Endothelial cell of umbilical vein (primary cell): ENCODE measurements around the gene TOMM5. TPM values are rescaled to one million over a fixed set of nuclear protein-coding genes. Genes with fewer than 3 reads are reported as not detected.

ENCODE experiments used
- BruUV-seq: library from RNA; stranded (reverse); fragments of 400-500 nt; replicated peaks from 2 replicates; lab custom pipeline; 2021; lab: Mats Ljungman, UMichigan
- CTCF ChIA-PET: fragments of 300-600, 350-600 bp; sonication (Branson Sonifier 250); formaldehyde crosslinking; loops from one replicate; lab custom pipeline; 2021; ENCODE audit warnings: antibody characterized with exemption, inconsistent platforms; lab: Charles Lee
- POLR2A ChIA-PET: fragments of 300-600, 350-600 bp; sonication (Branson Sonifier 250); formaldehyde crosslinking; loops from one replicate; lab custom pipeline; 2021; ENCODE audit warnings: antibody characterized with exemption, inconsistent platforms; lab: Charles Lee
- DNase-seq: peaks from one replicate; pipeline ENCODE4 v3.0.0-alpha.2; 2011; ENCODE audit warnings: low read depth, low spot score
- FAIRE-seq: peaks from 2 replicates; lab custom pipeline; 2011; peaks lifted over from hg19 to GRCh38; lab: Jason Lieb, UNC
- H2AFZ ChIP-seq: 2 replicates; pipeline ENCODE4 v1.6.0; 2012; ENCODE audit warnings: low read depth, low read length, control low read depth, inconsistent platforms
- H3K27ac ChIP-seq: 2 replicates; pipeline ENCODE4 v1.5.1; 2011; ENCODE audit warnings: low read depth, mild to moderate bottlenecking, control low read depth, low read length, moderate library complexity; ENCODE audit not compliant: insufficient read depth
- H3K27me3 ChIP-seq, 2 experiments: 2 replicates each; pipeline versions ENCODE4 v1.6.0 to v1.6.1; 2011; ENCODE audit warnings: low read length in 2 of 2, mixed read lengths in 1 of 2; ENCODE audit not compliant: control insufficient read depth in 2 of 2, insufficient read depth in 2 of 2
- H3K36me3 ChIP-seq, 2 experiments: 2 replicates in 1 of 2; 3 replicates in 1 of 2; pipeline ENCODE4 v1.5.1; 2011; ENCODE audit warnings: low read length in 2 of 2, mild to moderate bottlenecking in 1 of 2, moderate library complexity in 1 of 2; ENCODE audit not compliant: control insufficient read depth in 2 of 2, insufficient read depth in 2 of 2; ENCODE audit errors: extremely low read depth in 1 of 2
- H3K4me1 ChIP-seq: 3 replicates; pipeline ENCODE4 v1.5.1; 2011; ENCODE audit warnings: mild to moderate bottlenecking, low read length; ENCODE audit not compliant: control insufficient read depth, insufficient read depth; ENCODE audit errors: extremely low read depth
- H3K4me2 ChIP-seq: 2 replicates; pipeline ENCODE4 v1.6.1; 2011; ENCODE audit warnings: low read length, control low read depth, mixed read lengths; ENCODE audit not compliant: insufficient read depth
- H3K4me3 ChIP-seq, 3 experiments: fragments of 200-600 bp in 1 of 3; sonication (generic), shearing (Covaris generic) in 1 of 3; replicated peaks in 1 of 3; 2 replicates each; pipeline ENCODE4 v1.5.1; 2011 to 2016; ENCODE audit warnings: control low read depth in 3 of 3, low read length in 3 of 3, mild to moderate bottlenecking in 2 of 3, inconsistent platforms in 1 of 3, low read depth in 1 of 3, moderate library complexity in 1 of 3; ENCODE audit not compliant: insufficient read depth in 1 of 3
- H3K79me2 ChIP-seq: 2 replicates; pipeline ENCODE4 v1.6.0; 2012; ENCODE audit warnings: low read length, inconsistent platforms; ENCODE audit not compliant: control insufficient read depth, insufficient read depth
- H3K9ac ChIP-seq: replicated peaks from 2 replicates; pipeline ENCODE3; 2011; ENCODE audit warnings: low read length, control low read depth; ENCODE audit not compliant: insufficient read depth; ENCODE audit errors: extremely low read depth
- H3K9me1 ChIP-seq: replicated peaks from 3 replicates; pipeline ENCODE4 v1.6.0; 2011; ENCODE audit warnings: mild to moderate bottlenecking, low read length; ENCODE audit not compliant: control insufficient read depth, insufficient read depth; ENCODE audit errors: extremely low read depth
- H3K9me3 ChIP-seq: replicated peaks from 2 replicates; pipeline ENCODE4 v1.5.1; 2012; ENCODE audit warnings: low read length, inconsistent platforms; ENCODE audit not compliant: control insufficient read depth, insufficient read depth
- H4K20me1 ChIP-seq: replicated peaks from 2 replicates; pipeline ENCODE3; 2011; ENCODE audit warnings: mild to moderate bottlenecking, low read length; ENCODE audit not compliant: control insufficient read depth, insufficient read depth; ENCODE audit errors: extremely low read depth
- CTCF ChIP-seq, 2 donors: IDR thresholded peaks; 1 replicate in 1 of 2; 2 replicates in 1 of 2; pipeline ENCODE4 v1.5.1; 2011; ENCODE audit warnings: low read length in 2 of 2, mild to moderate bottlenecking in 2 of 2, moderate library complexity in 2 of 2, control low read depth in 1 of 2, inconsistent platforms in 1 of 2, low read depth in 1 of 2; ENCODE audit not compliant: insufficient read depth in 1 of 2; ENCODE audit errors: extremely low read depth in 1 of 2
- EZH2 ChIP-seq: IDR thresholded peaks from 2 replicates; pipeline ENCODE4 v1.6.1; 2012; ENCODE audit warnings: borderline replicate concordance, low read depth, mild to moderate bottlenecking, moderate library complexity, low read length, inconsistent platforms; ENCODE audit not compliant: severe bottlenecking
- GATA2 ChIP-seq: IDR thresholded peaks from 2 replicates; pipeline ENCODE4 v1.7.0; 2011; ENCODE audit warnings: low read depth, mild to moderate bottlenecking, moderate library complexity, mixed read lengths, low read length; ENCODE audit not compliant: insufficient read length, insufficient read depth
- MAX ChIP-seq: IDR thresholded peaks from 2 replicates; pipeline ENCODE4 v1.6.1; 2011; ENCODE audit not compliant: insufficient read depth, insufficient read length
- MYC ChIP-seq: IDR thresholded peaks from one replicate; pipeline ENCODE4 v1.6.1; 2011; ENCODE audit warnings: mild to moderate bottlenecking, low read depth, low read length
- POLR2A ChIP-seq: IDR thresholded peaks from 2 replicates; pipeline ENCODE4 v1.6.1; 2012; ENCODE audit warnings: low read depth, mild to moderate bottlenecking, control low read depth, low read length
- POLR2AphosphoS5 ChIP-seq: IDR thresholded peaks from 2 replicates; pipeline ENCODE4 v1.6.1; 2012; ENCODE audit warnings: low read depth, mild to moderate bottlenecking, control low read depth, low read length, moderate library complexity; ENCODE audit not compliant: insufficient read depth
- dilution Hi-C: fragments of 300-500 bp; cut with MboI; formaldehyde crosslinking; loops from one replicate; pipeline ENCODE4 v1.15.0; 2019; ENCODE audit warnings: low sequenced_read_pairs; ENCODE audit not compliant: extremely low pct_ligation_motif_present
- intact Hi-C: fragments of 100-400 bp; cut with micrococcal nuclease; formaldehyde crosslinking; loops from one replicate; pipeline ENCODE4 v1.10.0; 2022
- polyA plus RNA-seq, 4 experiments: library from polyadenylated mRNA; depleted of rRNA in 3 of 4; stranded (reverse) in 3 of 4; unstranded in 1 of 4; fragments of >200 nt; gene quantifications; 2 replicates each; pipeline versions ENCODE4 v1.2.1 to v1.2.3, GENCODE V29; 2011 to 2012; ENCODE audit warnings: missing spikeins in 1 of 4
- total RNA-seq: library from RNA; stranded (reverse); gene quantifications from 2 replicates; pipeline ENCODE4 v1.2.3, GENCODE V29; 2021

Gene TOMM5
- total and polyA plus RNA-seq, 2 donors (not counting 3 experiments of a cell fraction or from before 2014, with no cell fraction given), result 122 to 147 TPM

GRCh38 chr9:37621273-37622121, 29.1 kb upstream of the TOMM5 start:
- ChIA-PET CTCF (no interaction called here), POLR2A (no interaction called here)
- H3K9me3 ChIP-seq, result no peaks in the 10 kb centered on the region
- no peaks in the 10 kb centered on the region for H3K36me3 ChIP-seq
- DNase-seq, result no peak
- no peak overlapping the region for H3K9ac ChIP-seq
- no peak overlapping the region for H3K4me2 ChIP-seq
- intact Hi-C loops, result no loop called here
- H3K27ac ChIP-seq, result no peak overlapping the region
- H3K4me1 ChIP-seq, result no peaks in the 10 kb centered on the region
- no peak overlapping the region for H3K4me3 ChIP-seq
- H2AFZ ChIP-seq, result no peak overlapping the region
- TF ChIP-seq POLR2AphosphoS5 (no peak), CTCF (IDR thresholded peaks at IDR 0.05; ENCODE audit: extremely low read depth in 1 of 2, insufficient read depth in 1 of 2, low read depth in 1 of 2, low read length in 2 of 2) (no peak), EZH2 (no peak), GATA2 (no peak), MAX (no peak), POLR2A (no peak), MYC (no peak)
- dilution Hi-C loops, result no loop called here
- peaks cover 8 to 11% of the 10 kb centered on the region in 2 experiments for H3K27me3 ChIP-seq
- FAIRE-seq, result no peak
- no peaks in the 10 kb centered on the region for H3K9me1 ChIP-seq
- no peaks in the 10 kb centered on the region for H3K79me2 ChIP-seq
- H4K20me1 ChIP-seq, result no peaks in the 10 kb centered on the region
- BruUV-seq, result no TSS peak
